Measurements from ENCODE around the gene ARL2. TPM values are rescaled to one million over a fixed set of nuclear protein-coding genes. Genes with fewer than 3 reads are reported as not detected.

The ARL2 gene
- total RNA-seq, 1 donor from 2014 or later, result 65.8 TPM

DNA sequence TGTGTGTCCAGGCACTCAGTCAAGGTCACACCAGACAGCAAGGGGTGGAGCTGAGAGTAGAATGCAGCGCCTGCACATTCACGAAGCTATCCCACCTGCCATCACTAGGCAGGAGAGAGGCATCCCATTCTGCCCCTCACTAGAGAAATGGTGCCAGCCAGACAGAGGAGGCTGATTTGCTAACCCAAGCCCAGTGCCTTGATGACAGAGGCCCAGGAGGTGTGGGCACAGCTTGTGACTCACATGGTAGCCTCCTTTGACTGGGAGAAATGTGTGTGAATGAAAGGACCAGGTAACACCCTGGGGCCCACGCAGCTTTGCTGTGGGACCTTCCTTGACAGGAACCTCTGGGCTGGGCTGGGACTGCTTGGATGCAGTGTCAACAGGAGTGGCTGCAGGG lies 49.6 kb downstream of the ARL2 start:
- no peaks in the 10 kb centered on the region for H3K4me1 Mint-ChIP-seq (ENCODE audit: unreplicated experiment)

DNA sequence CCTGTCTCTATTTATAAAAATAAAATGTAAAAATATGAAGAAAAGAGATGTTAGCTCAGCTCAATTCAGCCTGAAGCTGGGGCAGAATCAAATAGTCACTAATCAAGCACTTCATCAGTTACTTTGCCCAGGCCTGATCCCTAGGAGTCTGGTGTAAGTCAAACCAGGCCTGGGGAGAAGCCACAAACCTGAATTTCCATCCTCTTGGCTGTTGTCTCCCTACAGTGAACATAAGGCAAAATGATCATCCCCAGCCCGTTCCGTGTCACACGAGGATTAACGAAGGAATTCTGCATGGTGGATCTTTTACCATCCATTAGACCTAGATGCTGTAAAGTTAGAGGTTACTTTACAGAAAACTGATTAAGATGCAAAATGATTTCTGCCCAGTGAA lies 50.9 kb downstream of the ARL2 start:
- no peak for DNase-seq (ENCODE audit: extremely low spot score, unreplicated experiment)
- Mint-ChIP-seq H3K27me3 (no peaks in the 10 kb centered on the region), H3K4me1 (ENCODE audit: unreplicated experiment) (no peaks in the 10 kb centered on the region), H3K27ac (no peak overlapping the region), H3K36me3 (no peaks in the 10 kb centered on the region), H3K4me3 (no peak overlapping the region), H3K9me3 (no peaks in the 10 kb centered on the region)
- TF ChIP-seq, protein P1, sequence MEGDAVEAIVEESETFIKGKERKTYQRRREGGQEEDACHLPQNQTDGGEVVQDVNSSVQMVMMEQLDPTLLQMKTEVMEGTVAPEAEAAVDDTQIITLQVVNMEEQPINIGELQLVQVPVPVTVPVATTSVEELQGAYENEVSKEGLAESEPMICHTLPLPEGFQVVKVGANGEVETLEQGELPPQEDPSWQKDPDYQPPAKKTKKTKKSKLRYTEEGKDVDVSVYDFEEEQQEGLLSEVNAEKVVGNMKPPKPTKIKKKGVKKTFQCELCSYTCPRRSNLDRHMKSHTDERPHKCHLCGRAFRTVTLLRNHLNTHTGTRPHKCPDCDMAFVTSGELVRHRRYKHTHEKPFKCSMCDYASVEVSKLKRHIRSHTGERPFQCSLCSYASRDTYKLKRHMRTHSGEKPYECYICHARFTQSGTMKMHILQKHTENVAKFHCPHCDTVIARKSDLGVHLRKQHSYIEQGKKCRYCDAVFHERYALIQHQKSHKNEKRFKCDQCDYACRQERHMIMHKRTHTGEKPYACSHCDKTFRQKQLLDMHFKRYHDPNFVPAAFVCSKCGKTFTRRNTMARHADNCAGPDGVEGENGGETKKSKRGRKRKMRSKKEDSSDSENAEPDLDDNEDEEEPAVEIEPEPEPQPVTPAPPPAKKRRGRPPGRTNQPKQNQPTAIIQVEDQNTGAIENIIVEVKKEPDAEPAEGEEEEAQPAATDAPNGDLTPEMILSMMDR (conservative IDR thresholded peaks at IDR 0.05), result no peak

More for the DNA sequence above, 49.6 kb downstream of the ARL2 start:
- H3K36me3 Mint-ChIP-seq, result no peaks in the 10 kb centered on the region
- H3K9me3 Mint-ChIP-seq, result no peaks in the 10 kb centered on the region
- H3K27me3 Mint-ChIP-seq, result no peaks in the 10 kb centered on the region
- no peak overlapping the region for H3K4me3 Mint-ChIP-seq
- H3K27ac Mint-ChIP-seq, result no peak overlapping the region
- no peak for DNase-seq (ENCODE audit: extremely low spot score, unreplicated experiment)
- TF ChIP-seq, protein P1 (conservative IDR thresholded peaks at IDR 0.05), result no peak

DNA sequence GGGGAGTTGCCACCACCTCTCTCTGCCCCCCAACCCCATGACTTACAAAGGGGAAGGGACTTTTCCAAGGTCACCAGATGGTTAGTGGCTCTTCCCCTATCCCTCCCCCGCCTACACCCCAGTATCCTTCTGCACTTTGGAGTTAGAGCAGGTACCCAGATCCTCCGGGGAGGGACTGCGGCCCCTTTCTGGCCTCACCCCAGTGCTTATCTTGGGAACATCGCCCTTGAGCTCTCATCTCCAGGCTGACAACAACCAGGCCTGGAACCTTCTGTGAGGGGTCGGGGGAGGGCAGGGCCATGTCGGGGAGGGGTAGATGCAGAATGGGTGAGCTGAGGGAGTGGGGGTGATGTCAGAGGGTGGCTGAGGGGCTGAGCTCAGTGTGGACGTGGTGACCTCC lies 51.9 kb downstream of the ARL2 start:
- Mint-ChIP-seq H3K4me3 (no peak overlapping the region), H3K9me3 (no peaks in the 10 kb centered on the region), H3K36me3 (no peaks in the 10 kb centered on the region), H3K27me3 (no peaks in the 10 kb centered on the region), H3K4me1 (ENCODE audit: unreplicated experiment) (no peaks in the 10 kb centered on the region), H3K27ac (no peak overlapping the region)
- no peak for DNase-seq (ENCODE audit: extremely low spot score, unreplicated experiment)
- TF ChIP-seq, protein P1 (conservative IDR thresholded peaks at IDR 0.05), result no peak

GRCh38 chr11:65066315-65066714 lies 52.4 kb downstream of the ARL2 start:
- H3K4me1 Mint-ChIP-seq (ENCODE audit: unreplicated experiment), result no peaks in the 10 kb centered on the region
- no peaks in the 10 kb centered on the region for H3K9me3 Mint-ChIP-seq
- TF ChIP-seq, protein P1 (conservative IDR thresholded peaks at IDR 0.05), result no peak
- no peak overlapping the region for H3K27ac Mint-ChIP-seq
- H3K36me3 Mint-ChIP-seq, result no peaks in the 10 kb centered on the region
- no peak overlapping the region for H3K4me3 Mint-ChIP-seq
- no peak for DNase-seq (ENCODE audit: extremely low spot score, unreplicated experiment)
- no peaks in the 10 kb centered on the region for H3K27me3 Mint-ChIP-seq

GRCh38 chr11:65066805-65067291 lies 52.9 kb downstream of the ARL2 start:
- TF ChIP-seq, protein P1 (conservative IDR thresholded peaks at IDR 0.05), result no peak
- DNase-seq (ENCODE audit: extremely low spot score, unreplicated experiment), result no peak
- Mint-ChIP-seq H3K27ac (no peak overlapping the region), H3K4me3 (no peak overlapping the region), H3K27me3 (no peaks in the 10 kb centered on the region), H3K9me3 (no peaks in the 10 kb centered on the region), H3K4me1 (ENCODE audit: unreplicated experiment) (no peaks in the 10 kb centered on the region), H3K36me3 (no peaks in the 10 kb centered on the region)

DNA sequence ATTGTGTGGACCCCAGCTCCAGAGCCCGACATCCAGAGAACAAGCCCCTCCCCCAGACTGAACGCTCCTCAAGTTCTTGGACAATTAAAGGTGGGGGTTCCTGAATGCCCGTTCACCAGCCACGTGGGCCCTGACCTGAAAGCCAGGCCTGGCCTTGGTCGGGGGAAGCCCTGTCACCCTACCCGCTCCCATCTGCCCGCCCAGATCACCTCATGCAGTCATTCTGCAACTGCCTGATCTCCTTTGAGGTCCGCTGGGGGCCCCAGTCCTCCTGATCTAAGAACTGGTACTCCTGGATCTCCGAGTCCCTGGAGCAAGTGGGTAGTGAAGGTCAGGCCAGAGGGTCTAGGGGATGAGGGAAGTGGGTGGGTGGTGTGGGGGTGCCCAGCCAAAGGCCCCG lies 53.5 kb downstream of the ARL2 start:
- Mint-ChIP-seq H3K4me3 (no peak overlapping the region), H3K27ac (no peak overlapping the region), H3K9me3 (no peaks in the 10 kb centered on the region), H3K4me1 (ENCODE audit: unreplicated experiment) (no peaks in the 10 kb centered on the region), H3K27me3 (no peaks in the 10 kb centered on the region), H3K36me3 (no peaks in the 10 kb centered on the region)
- TF ChIP-seq, protein P1 (conservative IDR thresholded peaks at IDR 0.05), result no peak
- no peak for DNase-seq (ENCODE audit: extremely low spot score, unreplicated experiment)

Data from type B pancreatic cell (in vitro differentiated cells).